HG03060 (cell line): ENCODE results near the gene MSI2.

Experiments
- ATAC-seq: cut with Tn5 transposase; IDR thresholded peaks from one replicate; pipeline ENCODE4 v1.9.1; 2021; ENCODE audit warnings: low read depth, moderate number of reproducible peaks; ENCODE audit not compliant: unreplicated experiment

The MSI2 gene

DNA sequence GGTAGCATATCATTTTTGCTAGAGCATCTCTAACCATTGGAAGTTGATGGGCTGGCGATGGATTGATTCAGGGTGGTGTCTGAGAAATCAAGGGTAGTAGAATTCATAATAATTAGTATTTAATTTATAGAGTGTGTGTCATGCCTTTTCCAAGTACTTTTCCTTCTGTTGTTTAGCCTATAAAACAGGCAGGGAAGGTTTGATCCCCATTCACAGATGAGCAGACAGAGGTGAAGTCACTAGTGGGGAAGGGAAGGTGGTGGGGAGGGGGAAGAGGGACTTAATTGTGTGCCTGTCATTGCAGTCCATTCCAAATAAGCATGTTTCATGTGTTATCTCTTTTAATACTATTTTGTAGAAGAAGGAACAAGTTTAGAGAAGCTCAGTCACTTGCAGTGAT is 131.3 kb downstream of the MSI2 start:
- ATAC-seq: no peak

- no peak for ATAC-seq
These were observed 131.9 kb downstream of the MSI2 start for GRCh38 chr17:57388131-57388725.

DNA sequence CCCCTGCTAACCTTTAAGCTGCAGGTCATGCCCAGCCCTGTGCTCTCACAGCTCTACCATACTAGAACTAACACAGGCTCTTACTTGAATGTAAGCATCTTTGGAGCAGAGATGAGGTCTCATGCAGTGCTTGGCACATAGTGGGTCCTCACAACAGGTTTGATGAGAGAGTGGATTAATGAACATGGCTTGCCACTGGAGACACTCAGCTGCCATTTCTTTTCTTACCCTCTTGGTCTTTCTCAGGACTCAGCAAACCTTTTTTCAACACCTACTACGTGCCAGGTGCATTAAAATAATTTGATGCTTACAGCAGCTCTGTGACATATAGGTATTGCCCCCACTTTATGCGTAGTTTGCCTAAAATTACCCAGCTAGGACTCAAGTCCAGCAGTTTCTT is 133.2 kb downstream of the MSI2 start:
- ATAC-seq: no peak

DNA sequence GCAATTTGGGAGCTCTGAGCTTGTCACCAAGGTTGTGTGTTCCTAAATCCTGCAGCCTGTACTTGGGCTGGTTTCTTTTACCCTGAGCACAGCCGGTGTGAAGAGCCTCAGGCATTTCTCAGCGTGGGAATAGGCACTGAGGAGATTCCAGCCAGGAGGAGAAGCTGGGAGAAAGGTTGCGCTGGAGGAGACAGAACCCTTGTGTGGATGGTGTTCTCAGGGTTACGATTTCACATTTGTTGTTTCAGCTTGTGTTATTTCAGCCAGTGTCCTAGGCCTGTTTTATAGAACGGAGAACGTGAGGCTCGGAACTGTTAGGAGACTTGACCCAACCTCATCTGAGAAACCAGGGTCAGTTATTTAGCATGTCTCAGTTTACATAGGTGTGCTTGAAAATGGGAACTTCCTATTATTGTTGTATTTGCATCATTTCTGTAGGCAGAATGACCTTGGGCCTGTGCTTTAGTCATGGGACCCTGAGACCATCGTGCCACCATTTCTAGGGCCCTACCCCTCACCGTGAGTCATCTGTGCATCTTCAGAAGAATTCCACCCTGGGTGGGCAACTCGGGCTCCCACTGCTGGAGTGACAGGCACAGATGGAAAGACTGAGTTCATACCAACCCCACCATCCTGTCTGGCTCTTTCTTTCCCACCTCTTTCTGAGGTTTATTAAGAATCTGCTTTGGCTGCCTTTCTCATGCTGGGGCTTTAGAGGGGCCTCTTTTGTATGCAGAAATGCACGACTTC is 134.9 kb downstream of the MSI2 start:
- ATAC-seq: no peak

DNA sequence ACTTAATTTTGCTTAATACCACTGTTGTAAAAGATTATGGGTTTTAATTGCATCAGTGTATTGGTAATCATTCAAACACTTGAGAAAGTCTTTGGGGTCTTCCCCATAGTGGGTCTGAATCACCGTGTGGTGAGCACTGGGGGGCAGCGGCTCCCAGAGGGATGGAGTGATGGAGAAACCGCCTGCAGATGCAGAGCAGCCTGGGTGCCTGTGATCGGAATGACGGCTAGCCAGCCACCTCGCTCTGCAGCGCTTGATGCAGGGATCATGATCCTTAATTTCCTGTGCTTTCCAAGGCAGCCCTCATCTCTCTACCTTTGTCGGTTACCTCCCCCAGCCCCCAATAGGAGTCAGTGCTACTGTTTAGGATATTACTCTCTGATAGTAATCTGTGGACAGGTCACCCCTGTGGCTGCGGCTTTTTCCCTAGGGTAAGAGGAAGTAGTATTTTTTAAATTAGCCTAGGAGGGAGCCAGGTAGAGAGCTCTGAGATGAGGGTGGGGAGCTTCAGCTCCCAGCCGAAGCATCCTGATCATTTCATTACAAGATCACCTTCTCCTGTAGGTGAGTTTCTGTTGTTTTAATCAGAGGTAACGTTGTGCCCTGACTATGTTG is 135.6 kb downstream of the MSI2 start:
- no peak for ATAC-seq

- ATAC-seq: no peak
These were observed 137.0 kb downstream of the MSI2 start for GRCh38 chr17:57393368-57393767.

- no peak for ATAC-seq
These were observed 138.1 kb downstream of the MSI2 start for GRCh38 chr17:57394375-57394774.

DNA sequence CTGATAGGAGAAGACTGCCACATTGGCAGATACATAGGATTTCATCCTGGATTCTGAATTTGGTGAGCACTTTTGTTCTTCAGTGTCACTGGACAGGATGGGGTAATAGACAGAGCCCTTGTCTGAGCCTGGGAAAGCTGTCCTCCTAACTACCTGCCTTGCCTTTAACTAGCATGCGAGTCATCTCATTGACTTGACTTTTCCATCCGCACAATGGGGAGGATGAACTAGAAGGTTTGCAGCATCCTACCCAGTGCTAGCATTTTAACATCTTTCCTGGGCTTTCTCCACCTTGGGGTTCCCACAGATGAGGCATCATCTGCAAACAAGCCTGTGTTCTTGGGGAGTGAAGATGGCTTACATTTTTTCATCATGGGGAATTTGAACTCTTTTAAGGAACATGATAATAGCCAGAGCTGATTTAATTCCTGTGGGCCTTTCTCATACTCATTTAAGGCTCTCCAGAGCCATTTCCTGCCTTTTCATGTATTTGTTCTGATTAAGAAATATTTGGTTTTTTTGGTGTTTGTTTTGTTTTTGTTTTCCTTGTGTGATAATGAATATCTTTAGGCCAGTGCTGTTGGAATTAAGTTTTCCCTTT is 139.5 kb downstream of the MSI2 start:
- no peak for ATAC-seq

GRCh38 chr17:57396511-57396921 is 140.2 kb downstream of the MSI2 start:
- ATAC-seq: no peak

GRCh38 chr17:57397402-57397801 is 141.1 kb downstream of the MSI2 start:
- ATAC-seq: no peak

DNA sequence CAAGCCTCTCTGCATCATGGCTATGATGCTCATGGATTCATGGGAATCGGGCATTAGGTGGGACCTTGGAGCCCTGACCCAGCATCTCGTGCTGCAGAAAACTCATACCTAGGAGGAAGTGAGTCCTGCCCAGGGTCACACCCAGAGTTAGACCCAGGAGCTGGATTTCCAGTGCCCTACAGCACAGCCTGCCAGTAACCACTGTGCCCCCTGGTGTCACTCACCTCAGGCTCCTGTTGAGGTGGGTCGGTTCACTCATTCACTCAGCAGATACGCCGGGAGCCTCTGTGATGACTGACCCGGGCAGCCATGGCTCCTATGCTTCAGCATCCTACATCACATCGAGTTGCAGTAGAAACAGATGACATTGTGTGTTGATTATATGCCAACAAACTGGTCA is 143.4 kb downstream of the MSI2 start:
- ATAC-seq: no peak

- no peak for ATAC-seq
These were observed 144.3 kb downstream of the MSI2 start for GRCh38 chr17:57400648-57401047.

GRCh38 chr17:57401556-57402488 is 145.5 kb downstream of the MSI2 start:
- no peak for ATAC-seq

DNA sequence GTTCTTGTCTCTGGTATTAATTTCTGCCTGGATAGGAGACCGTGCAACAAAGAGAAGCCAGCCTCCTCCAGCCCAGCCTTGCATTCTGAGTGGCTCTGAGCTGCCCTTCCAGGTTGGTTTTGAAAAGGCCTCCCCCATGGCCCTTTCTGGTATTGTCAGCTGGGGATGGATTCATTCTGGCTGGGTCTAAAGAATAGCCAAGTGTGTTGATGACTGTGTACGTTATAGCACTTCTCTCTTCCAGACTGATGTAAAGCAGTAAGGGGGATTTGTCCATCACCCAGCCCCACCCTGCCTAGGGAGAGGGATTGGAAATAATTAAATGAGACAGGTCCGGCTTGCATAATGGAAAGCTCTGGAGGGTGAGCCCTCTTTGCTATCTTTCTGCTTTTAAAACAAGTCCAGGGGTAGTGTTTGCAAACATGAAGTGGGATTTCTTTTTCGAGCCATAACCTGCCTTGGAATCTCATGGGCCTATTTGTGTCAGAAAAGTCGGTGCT is 146.4 kb downstream of the MSI2 start:
- ATAC-seq: no peak

- ATAC-seq: no peak
These were observed 146.9 kb downstream of the MSI2 start for GRCh38 chr17:57403236-57403635.

DNA sequence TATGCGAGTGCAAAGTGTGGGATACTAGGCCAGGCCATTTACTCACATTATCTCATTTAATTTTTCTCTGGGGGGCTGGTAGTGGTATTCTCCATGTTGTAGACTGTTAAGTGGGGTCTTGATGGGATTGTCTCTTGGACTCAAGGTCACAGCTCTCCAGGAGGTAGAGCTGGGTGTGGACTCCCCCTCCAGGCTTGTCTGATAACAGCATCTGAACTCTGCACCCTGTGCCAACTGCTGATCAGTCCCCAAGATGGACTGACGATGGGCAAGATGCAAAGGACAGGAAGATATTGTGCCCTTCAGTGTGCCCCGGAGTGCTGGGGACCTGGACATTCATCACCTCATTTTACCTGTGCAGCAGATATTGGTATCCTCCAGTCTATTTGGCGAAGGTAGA is 147.8 kb downstream of the MSI2 start:
- ATAC-seq: no peak

DNA sequence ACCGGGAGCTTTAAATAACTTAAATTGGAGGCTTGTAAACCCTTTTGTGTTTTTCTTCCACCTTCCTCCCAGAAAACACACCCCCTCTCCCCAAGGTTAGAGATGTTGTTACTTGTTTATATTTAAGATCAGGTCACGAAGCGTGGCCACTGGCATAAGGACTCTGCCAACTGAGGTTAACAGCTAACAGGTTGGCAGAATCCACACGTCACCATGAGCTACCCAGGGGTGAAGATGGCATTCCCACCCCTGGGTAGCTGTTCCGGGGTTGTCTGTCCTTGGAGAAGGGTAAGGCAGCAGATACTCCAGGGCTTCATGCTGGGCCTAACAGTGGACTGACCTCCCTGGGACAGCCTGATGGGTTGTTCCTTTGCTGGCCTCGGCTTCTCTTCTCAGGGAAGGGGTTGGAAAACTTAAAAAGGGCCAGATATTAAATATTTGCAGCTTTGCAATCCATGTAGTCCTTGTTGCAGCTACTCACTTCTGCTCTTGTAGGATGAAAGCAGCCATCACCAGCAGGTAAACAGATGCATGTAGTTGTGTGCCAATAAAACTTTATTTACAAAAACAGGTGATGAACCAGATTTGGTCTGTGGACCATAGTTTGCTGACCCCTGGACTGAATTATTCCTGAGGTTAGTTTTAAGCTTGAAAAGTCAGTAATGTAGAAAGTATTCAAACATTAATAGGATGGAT is 148.6 kb downstream of the MSI2 start:
- no peak for ATAC-seq

GRCh38 chr17:57405491-57406072 is 149.3 kb downstream of the MSI2 start:
- ATAC-seq: no peak
